Melanocyte of skin (primary cell): ENCODE data around the gene DAZAP1. TPM values are rescaled to one million over a fixed set of nuclear protein-coding genes. Genes with fewer than 3 reads are reported as not detected.

ENCODE experiments used
- total RNA-seq, 2 donors: library from RNA; depleted of rRNA; stranded (reverse); fragments of >200 nt; gene quantifications; 2 replicates each; pipeline ENCODE4 v1.2.3, GENCODE V29; 2012

The DAZAP1 gene
- total RNA-seq, result 10 to 100 TPM; 41.6 to 61.6 TPM

GRCh38 chr19:1407528-1408299 lies at the start of gene DAZAP1:
TSS of gene DAZAP1 (plus strand) at chr19:1407586. CDS start at chr19:1407774, 188 bp downstream.

GRCh38 chr19:1383312-1384084 lies 23.9 kb upstream of the DAZAP1 start, which contains the start of gene NDUFS7:
TSS of gene NDUFS7 (plus strand) at chr19:1383907. CDS start at chr19:1383927, 20 bp downstream.

GRCh38 chr19:1401138-1401888 lies 6.1 kb upstream of the DAZAP1 start, which contains the start of gene GAMT:
TSS of gene GAMT (minus strand) at chr19:1401542. CDS start at chr19:1401476, 66 bp downstream.

GRCh38 chr19:1438035-1438932 lies 30.9 kb downstream of the DAZAP1 start, which contains the start of gene RPS15:
TSS of gene RPS15 (plus strand) at chr19:1438396. CDS start at chr19:1438426, 30 bp downstream.

GRCh38 chr19:1449467-1450442 lies 42.4 kb downstream of the DAZAP1 start, which contains the start of gene APC2:
TSS of gene APC2 (plus strand) at chr19:1450121. CDS start at chr19:1453002, 2,881 bp downstream.

GRCh38 chr19:1478934-1479707 lies 71.7 kb downstream of the DAZAP1 start, which contains the start of gene C19orf25:
TSS of gene C19orf25 (minus strand) at chr19:1479215. CDS start at chr19:1478903, 312 bp downstream.

Other genes with a start within 250 kb of the DAZAP1 start
- 10 to 100 TPM; 63.7 to 63.9 TPM for gene SBNO2, start 233.3 kb upstream of the DAZAP1 start, total RNA-seq
- gene STK11, start 201.8 kb upstream of the DAZAP1 start, total RNA-seq, result 10 to 100 TPM; 50.9 to 58.9 TPM
- 1 to 10 TPM; 2.4 to 3.3 TPM for gene CBARP, start 169.6 kb upstream of the DAZAP1 start, total RNA-seq
- gene ATP5F1D, start 165.8 kb upstream of the DAZAP1 start, total RNA-seq, result 10 to 100 TPM; 19.6 to 31.0 TPM
- 10 to 100 TPM in 1 of 2 donors, 1 to 10 TPM in 1; 9.3 to 12.3 TPM for gene MIDN, start 159.0 kb upstream of the DAZAP1 start, total RNA-seq
- gene CIRBP, start 138.3 kb upstream of the DAZAP1 start, total RNA-seq, result 100 to 1,000 TPM in 1 of 2 donors, 10 to 100 TPM in 1; 67.3 to 137 TPM
- gene FAM174C, start 132.1 kb upstream of the DAZAP1 start, total RNA-seq, result 10 to 100 TPM; 47.8 to 63.6 TPM
- gene EFNA2, start 121.7 kb upstream of the DAZAP1 start, total RNA-seq, result not detected
- gene NDUFS7, start 23.7 kb upstream of the DAZAP1 start, total RNA-seq, result 10 to 100 TPM; 87.2 to 89.5 TPM
- 10 to 100 TPM; 19.3 to 20.6 TPM for gene GAMT, start 6.0 kb upstream of the DAZAP1 start, total RNA-seq
- gene RPS15, start 30.8 kb downstream of the DAZAP1 start, total RNA-seq, result 100 to 1,000 TPM; 480 to 582 TPM
- under 1 TPM; under 0.01 TPM for gene APC2, start 42.5 kb downstream of the DAZAP1 start, total RNA-seq
- gene C19orf25, start 71.6 kb downstream of the DAZAP1 start, total RNA-seq, result 10 to 100 TPM; 20.0 to 26.6 TPM
- gene PCSK4, start 82.8 kb downstream of the DAZAP1 start, total RNA-seq, result 1 to 10 TPM in 1 of 2 donors, under 1 TPM in 1; 0.67 to 2.4 TPM
- gene REEP6, start 83.6 kb downstream of the DAZAP1 start, total RNA-seq, result 1 to 10 TPM; 3.0 to 3.1 TPM
- 1 to 10 TPM; 1.7 to 2.4 TPM for gene ADAMTSL5, start 105.4 kb downstream of the DAZAP1 start, total RNA-seq
- gene PLK5, start 116.5 kb downstream of the DAZAP1 start, total RNA-seq, result under 1 TPM in 1 of 2 donors, not detected in 1; under 0.01 TPM
- gene MEX3D, start 160.7 kb downstream of the DAZAP1 start, total RNA-seq, result 10 to 100 TPM; 16.5 to 18.0 TPM
- gene MBD3, start 185.3 kb downstream of the DAZAP1 start, total RNA-seq, result 10 to 100 TPM; 68.1 to 69.3 TPM
- 10 to 100 TPM; 38.9 to 56.3 TPM for gene UQCR11, start 197.9 kb downstream of the DAZAP1 start, total RNA-seq
- gene TCF3, start 245.0 kb downstream of the DAZAP1 start, total RNA-seq, result 10 to 100 TPM; 34.8 to 49.3 TPM